Upper lobe of right lung (tissue), 1 donor: ENCODE data around the gene CAMTA1. TPM values are rescaled to one million over a fixed set of nuclear protein-coding genes. Genes with fewer than 3 reads are reported as not detected.

Experiments used
- ATAC-seq: fragments of 200-7000 bp; cut with Tn5 transposase; one replicate; pipeline ENCODE4 v1.9.1; 2020; ENCODE audit warnings: mild to moderate bottlenecking, moderate library complexity
- DNase-seq: peaks from one replicate; pipeline ENCODE4 v3.0.0-alpha.2; 2020
- H3K27ac ChIP-seq: fragments of 200-600 bp; one replicate; pipeline ENCODE4 v1.8.0; 2022
- H3K27me3 ChIP-seq: fragments of 200-600 bp; one replicate; pipeline ENCODE4 v1.8.0; 2022; ENCODE audit warnings: mild to moderate bottlenecking
- H3K36me3 ChIP-seq: fragments of 200-600 bp; one replicate; pipeline ENCODE4 v1.8.0; 2022
- H3K4me1 ChIP-seq: fragments of 200-600 bp; one replicate; pipeline ENCODE4 v1.8.0; 2022
- H3K4me3 ChIP-seq: fragments of 200-600 bp; one replicate; pipeline ENCODE4 v1.8.0; 2022; ENCODE audit warnings: mild to moderate bottlenecking
- H3K9me3 ChIP-seq: fragments of 200-600 bp; one replicate; pipeline ENCODE4 v1.8.0; 2022
- CTCF ChIP-seq: fragments of 200-600 bp; IDR thresholded peaks from one replicate; pipeline ENCODE4 v1.8.0; 2022; ENCODE audit warnings: antibody characterized with exemption
- intact Hi-C: fragments of 100-400 bp; cut with DNase I; formaldehyde crosslinking; loops from one replicate; pipeline ENCODE4 v1.11.0; 2022
- total RNA-seq: library from RNA; stranded (reverse); fragmentation: NEBNext Ultra II Directional; extraction: Animal tissue kit (Norgen Biotek cat#: 25700); gene quantifications from one replicate; pipeline ENCODE4 v1.2.1, GENCODE V29; 2021
- donor health status: DM: no; HTN: yes; CAD: no; lungs with severe emphysema.

CAMTA1 gene
- total RNA-seq, 1 donor from 2014 or later = 63.4 TPM

- H3K9me3 ChIP-seq = no peaks in the 10 kb centered on the region
- no peaks in the 10 kb centered on the region for H3K36me3 ChIP-seq
- no peak overlapping the region for H3K27ac ChIP-seq
- DNase-seq (no peak), ATAC-seq (no peak)
- H3K27me3 ChIP-seq = no peaks in the 10 kb centered on the region
- H3K4me1 ChIP-seq = peaks cover 5% of the 10 kb centered on the region
- H3K4me3 ChIP-seq = no peak overlapping the region
- intact Hi-C loops = no loop called here
- TF ChIP-seq CTCF = no peak
These were observed 752.8 kb downstream of the CAMTA1 start for GRCh38 chr1:7538033-7538432.

- TF ChIP-seq CTCF = no peak
- intact Hi-C loops = no loop called here
- H3K9me3 ChIP-seq = no peaks in the 10 kb centered on the region
- H3K27me3 ChIP-seq = no peaks in the 10 kb centered on the region
- H3K36me3 ChIP-seq = no peaks in the 10 kb centered on the region
- H3K4me1 ChIP-seq = peaks cover 1% of the 10 kb centered on the region
- DNase-seq = no peak
- ATAC-seq = no peak
- no peak overlapping the region for H3K27ac ChIP-seq
- no peak overlapping the region for H3K4me3 ChIP-seq
These were observed 753.9 kb downstream of the CAMTA1 start for GRCh38 chr1:7538849-7539768.

DNA sequence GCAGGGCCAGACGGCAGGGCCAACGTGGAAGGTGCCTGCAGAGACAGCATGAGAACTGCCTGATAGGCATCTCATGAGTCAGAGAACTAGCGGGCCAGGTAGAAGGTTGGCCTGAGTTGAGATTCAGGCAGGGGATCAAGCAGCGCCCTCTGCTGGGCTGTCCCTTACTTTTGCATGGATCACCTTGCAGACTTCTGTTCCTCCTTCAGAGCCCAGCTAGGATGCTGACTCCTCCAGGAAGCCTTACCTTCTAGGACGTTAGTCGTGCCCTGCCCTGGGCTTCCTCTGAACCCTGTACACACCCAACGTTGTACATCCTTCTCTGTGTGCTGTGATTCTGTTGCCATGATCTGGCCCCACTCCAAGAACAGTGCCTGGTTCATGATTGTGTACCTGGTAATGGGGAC is 754.5 kb downstream of the CAMTA1 start:
- DNase-seq = peak; percentile 82

DNA sequence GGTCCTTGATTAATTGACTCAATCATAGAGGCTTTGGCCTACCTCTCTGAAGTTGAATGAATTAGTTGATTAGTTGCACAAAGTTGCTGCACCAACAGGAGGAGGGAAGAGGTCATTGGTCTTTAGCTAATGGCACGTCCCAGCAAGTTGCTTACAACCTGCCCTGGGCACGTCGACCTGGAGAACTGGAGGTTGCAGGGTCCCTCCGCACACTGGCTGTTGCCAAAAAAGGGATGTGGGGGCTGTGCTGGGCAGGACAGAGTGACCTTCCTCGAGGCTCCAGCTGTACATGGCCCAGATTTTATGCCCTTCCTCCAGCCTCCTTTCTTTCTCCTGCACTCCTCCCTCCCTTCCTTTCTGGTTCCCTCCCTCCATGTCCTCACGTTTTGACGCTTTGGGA is 755.6 kb downstream of the CAMTA1 start:
- H3K27ac ChIP-seq = no peak overlapping the region
- TF ChIP-seq CTCF = no peak
- intact Hi-C loops = no loop called here
- H3K9me3 ChIP-seq = no peaks in the 10 kb centered on the region
- no peaks in the 10 kb centered on the region for H3K27me3 ChIP-seq
- no peak for ATAC-seq
- H3K36me3 ChIP-seq = no peaks in the 10 kb centered on the region
- H3K4me3 ChIP-seq = no peak overlapping the region
- DNase-seq = no peak
- H3K4me1 ChIP-seq = no peaks in the 10 kb centered on the region

More for the DNA sequence above, 754.5 kb downstream of the CAMTA1 start:
- H3K27ac ChIP-seq = no peak overlapping the region
- intact Hi-C loops = no loop called here
- peak; percentile 85 for ATAC-seq
- no peaks in the 10 kb centered on the region for H3K36me3 ChIP-seq
- H3K9me3 ChIP-seq = no peaks in the 10 kb centered on the region
- H3K27me3 ChIP-seq = no peaks in the 10 kb centered on the region
- H3K4me3 ChIP-seq = no peak overlapping the region
- TF ChIP-seq CTCF = peak; percentile 43
- no peaks in the 10 kb centered on the region for H3K4me1 ChIP-seq

DNA sequence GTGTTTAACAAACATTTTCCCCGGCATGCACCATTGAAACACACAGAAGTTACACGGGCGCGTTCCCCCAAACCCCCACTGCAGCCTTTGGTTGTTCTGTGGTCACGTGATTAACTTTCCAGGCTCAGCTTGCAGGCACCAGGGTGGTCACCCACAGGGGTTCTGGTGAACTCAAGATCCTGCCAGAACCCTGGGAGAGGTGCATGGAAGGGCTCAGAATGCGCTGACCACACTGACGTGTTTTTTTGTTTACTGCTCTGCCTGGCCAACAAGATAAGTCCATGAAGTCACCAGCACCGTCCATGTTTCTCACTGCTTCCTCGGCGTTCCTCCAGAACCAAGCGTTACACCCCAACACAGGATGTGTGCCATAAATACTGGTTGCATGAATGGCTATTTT is 756.4 kb downstream of the CAMTA1 start:
- no peaks in the 10 kb centered on the region for H3K36me3 ChIP-seq
- no peak for DNase-seq
- ATAC-seq = no peak
- H3K9me3 ChIP-seq = no peaks in the 10 kb centered on the region
- intact Hi-C loops = no loop called here
- H3K27ac ChIP-seq = no peak overlapping the region
- H3K27me3 ChIP-seq = no peaks in the 10 kb centered on the region
- H3K4me3 ChIP-seq = no peak overlapping the region
- H3K4me1 ChIP-seq = no peaks in the 10 kb centered on the region
- no peak for TF ChIP-seq CTCF
